Measurements from ENCODE around the gene PKNOX2.

PKNOX2 gene

GRCh38 chr11:125147280-125147679 is 17.3 kb upstream of the PKNOX2 start:
- Histone ChIP-seq H3K4me1 (ENCODE audit: insufficient read depth, low read length) (no peaks in the 10 kb centered on the region), H4K20me1 (ENCODE audit: insufficient read depth, low read length) (no peaks in the 10 kb centered on the region; the same call in 1 of the 2 replicates), H2AFZ (ENCODE audit: low read depth, low read length) (no peak overlapping the region), H3K4me3 (ENCODE audit: low read depth in 1 of 2, low read length in 2 of 2) (no peak overlapping the region), H3K9me3 (ENCODE audit: insufficient read depth, low read length, severe bottlenecking) (no peaks in the 10 kb centered on the region), H3K79me2 (ENCODE audit: insufficient read depth, low read length) (no peaks in the 10 kb centered on the region), H3K36me3 (ENCODE audit: insufficient read depth, low read length) (no peaks in the 10 kb centered on the region), H3K27me3 (ENCODE audit: insufficient read depth, low read length, poor library complexity) (peaks cover 21% of the 10 kb centered on the region), H3K9ac (ENCODE audit: low read depth, low read length) (no peak overlapping the region), H3K4me2 (ENCODE audit: insufficient read depth, low read length) (no peak overlapping the region), H3K27ac (ENCODE audit: low read length) (no peak overlapping the region)
- TF ChIP-seq EZH2 (IDR thresholded peaks at IDR 0.05; ENCODE audit: borderline replicate concordance, low read depth, low read length, severe bottlenecking) = no peak
- TF ChIP-seq CTCF (IDR thresholded peaks at IDR 0.05; ENCODE audit: borderline replicate concordance, extremely low read depth, low read length, poor library complexity, severe bottlenecking) = no peak
- no peak for ATAC-seq (ENCODE audit: insufficient read depth, low read depth)
- no peak for DNase-seq

- no peak for ATAC-seq (ENCODE audit: insufficient read depth, low read depth)
- H3K36me3 ChIP-seq (ENCODE audit: insufficient read depth, low read length) = no peaks in the 10 kb centered on the region
- H3K4me3 ChIP-seq (ENCODE audit: low read depth in 1 of 2, low read length in 2 of 2) = no peak overlapping the region
- H3K4me1 ChIP-seq (ENCODE audit: insufficient read depth, low read length) = no peaks in the 10 kb centered on the region
- no peak overlapping the region for H3K27ac ChIP-seq (ENCODE audit: low read length)
- DNase-seq = no peak
- H4K20me1 ChIP-seq (ENCODE audit: insufficient read depth, low read length) = no peaks in the 10 kb centered on the region
- H3K4me2 ChIP-seq (ENCODE audit: insufficient read depth, low read length) = no peak overlapping the region
- peaks cover 21% of the 10 kb centered on the region for H3K27me3 ChIP-seq (ENCODE audit: insufficient read depth, low read length, poor library complexity)
- no peak overlapping the region for H2AFZ ChIP-seq (ENCODE audit: low read depth, low read length)
- no peaks in the 10 kb centered on the region for H3K79me2 ChIP-seq (ENCODE audit: insufficient read depth, low read length)
- no peak for TF ChIP-seq CTCF (IDR thresholded peaks at IDR 0.05; ENCODE audit: borderline replicate concordance, extremely low read depth, low read length, poor library complexity, severe bottlenecking)
- no peak for TF ChIP-seq EZH2 (IDR thresholded peaks at IDR 0.05; ENCODE audit: borderline replicate concordance, low read depth, low read length, severe bottlenecking)
- no peak overlapping the region for H3K9ac ChIP-seq (ENCODE audit: low read depth, low read length)
- H3K9me3 ChIP-seq (ENCODE audit: insufficient read depth, low read length, severe bottlenecking) = no peaks in the 10 kb centered on the region
Observed at GRCh38 chr11:125148011-125148410, 16.5 kb upstream of the PKNOX2 start.

- no peak for DNase-seq
- H3K4me1 ChIP-seq (ENCODE audit: insufficient read depth, low read length) = no peaks in the 10 kb centered on the region
Observed at GRCh38 chr11:125148743-125149142, 15.8 kb upstream of the PKNOX2 start.

More at GRCh38 chr11:125148743-125149142, 15.8 kb upstream of the PKNOX2 start:
- no peak overlapping the region for H3K9ac ChIP-seq (ENCODE audit: low read depth, low read length)
- H3K9me3 ChIP-seq (ENCODE audit: insufficient read depth, low read length, severe bottlenecking) = no peaks in the 10 kb centered on the region
- no peaks in the 10 kb centered on the region for H3K79me2 ChIP-seq (ENCODE audit: insufficient read depth, low read length)
- no peak overlapping the region for H2AFZ ChIP-seq (ENCODE audit: low read depth, low read length)
- no peaks in the 10 kb centered on the region for H3K36me3 ChIP-seq (ENCODE audit: insufficient read depth, low read length)
- no peak for TF ChIP-seq EZH2 (IDR thresholded peaks at IDR 0.05; ENCODE audit: borderline replicate concordance, low read depth, low read length, severe bottlenecking)
- no peak for TF ChIP-seq CTCF (IDR thresholded peaks at IDR 0.05; ENCODE audit: borderline replicate concordance, extremely low read depth, low read length, poor library complexity, severe bottlenecking)
- peaks cover 21% of the 10 kb centered on the region for H3K27me3 ChIP-seq (ENCODE audit: insufficient read depth, low read length, poor library complexity)
- H3K27ac ChIP-seq (ENCODE audit: low read length) = no peak overlapping the region
- H3K4me2 ChIP-seq (ENCODE audit: insufficient read depth, low read length) = no peak overlapping the region
- no peak overlapping the region for H3K4me3 ChIP-seq (ENCODE audit: low read depth in 1 of 2, low read length in 2 of 2)
- no peak for ATAC-seq (ENCODE audit: insufficient read depth, low read depth)
- H4K20me1 ChIP-seq (ENCODE audit: insufficient read depth, low read length) = no peaks in the 10 kb centered on the region
